Measurements from ENCODE around the gene TTC13. TPM values are rescaled to one million over a fixed set of nuclear protein-coding genes. Genes with fewer than 3 reads are reported as not detected.

Gene TTC13
- total RNA-seq, 1 experiment from 2014 or later = 12.3 TPM

- intact Hi-C loops (cut with micrococcal nuclease) = no loop called here
- Histone ChIP-seq H3K9ac (ENCODE audit: low read length) (no peak overlapping the region), H3K27ac (ENCODE audit: low read depth, low read length) (no peak overlapping the region), H3K4me3 (replicated peaks in 1 of 2; ENCODE audit: low read depth in 1 of 2, low read length in 2 of 2) (no peak overlapping the region), H4K20me1 (ENCODE audit: insufficient read depth) (no peaks in the 10 kb centered on the region), H3K9me2 (ENCODE audit: insufficient read depth) (no peaks in the 10 kb centered on the region), H3K79me2 (ENCODE audit: insufficient read depth, low read length) (peaks cover 80% of the 10 kb centered on the region), H3K36me3 (ENCODE audit: control insufficient read depth in 1 of 2, insufficient read depth in 2 of 2, low read length in 2 of 2) (no peaks in the 10 kb centered on the region), H3K9me3 (ENCODE audit: control insufficient read depth in 1 of 2, insufficient read depth in 1 of 2, low read depth in 1 of 2, low read length in 2 of 2) (no peaks in the 10 kb centered on the region), H2AFZ (ENCODE audit: low read depth, low read length, poor library complexity, severe bottlenecking) (no peak overlapping the region), H3K4me2 (ENCODE audit: low read length) (no peak overlapping the region), H3K27me3 (ENCODE audit: insufficient read depth, low read length) (no peaks in the 10 kb centered on the region), H3K4me1 (ENCODE audit: control insufficient read depth in 1 of 2, insufficient read depth in 2 of 2, low read length in 2 of 2) (peaks cover 14 to 17% of the 10 kb centered on the region in 2 experiments)
- CTCF ChIA-PET = no interaction called here
- RAD21 ChIA-PET (ENCODE audit: low non-redundant PET in 1 of 2, low total read pairs in 2 of 2, uncharacterized antibody in 2 of 2, unreplicated experiment in 2 of 2) = no interaction called here
- POLR2A ChIA-PET = no interaction called here
- BruUV-seq (replicated peaks) = no TSS peak
- no peak for ATAC-seq
- no peak for DNase-seq (ENCODE audit: low read depth, low spot score)
- TF ChIP-seq, protein P1, sequence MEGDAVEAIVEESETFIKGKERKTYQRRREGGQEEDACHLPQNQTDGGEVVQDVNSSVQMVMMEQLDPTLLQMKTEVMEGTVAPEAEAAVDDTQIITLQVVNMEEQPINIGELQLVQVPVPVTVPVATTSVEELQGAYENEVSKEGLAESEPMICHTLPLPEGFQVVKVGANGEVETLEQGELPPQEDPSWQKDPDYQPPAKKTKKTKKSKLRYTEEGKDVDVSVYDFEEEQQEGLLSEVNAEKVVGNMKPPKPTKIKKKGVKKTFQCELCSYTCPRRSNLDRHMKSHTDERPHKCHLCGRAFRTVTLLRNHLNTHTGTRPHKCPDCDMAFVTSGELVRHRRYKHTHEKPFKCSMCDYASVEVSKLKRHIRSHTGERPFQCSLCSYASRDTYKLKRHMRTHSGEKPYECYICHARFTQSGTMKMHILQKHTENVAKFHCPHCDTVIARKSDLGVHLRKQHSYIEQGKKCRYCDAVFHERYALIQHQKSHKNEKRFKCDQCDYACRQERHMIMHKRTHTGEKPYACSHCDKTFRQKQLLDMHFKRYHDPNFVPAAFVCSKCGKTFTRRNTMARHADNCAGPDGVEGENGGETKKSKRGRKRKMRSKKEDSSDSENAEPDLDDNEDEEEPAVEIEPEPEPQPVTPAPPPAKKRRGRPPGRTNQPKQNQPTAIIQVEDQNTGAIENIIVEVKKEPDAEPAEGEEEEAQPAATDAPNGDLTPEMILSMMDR (IDR thresholded peaks at IDR 0.05 in 2 of 3, conservative IDR thresholded peaks at IDR 0.05 in 1 of 3; ENCODE audit: borderline replicate concordance in 1 of 3, insufficient read depth in 1 of 3, low read depth in 2 of 3, low read length in 2 of 3) = peak in 2 of 3 experiments; percentile 15 to 25; a peak in 2 of 6 replicates
- TF ChIP-seq SP1 (IDR thresholded peaks at IDR 0.05; ENCODE audit: low read depth) = no peak
These were observed 117.2 kb downstream of the TTC13 start for GRCh38 chr1:230861489-230861888.

DNA sequence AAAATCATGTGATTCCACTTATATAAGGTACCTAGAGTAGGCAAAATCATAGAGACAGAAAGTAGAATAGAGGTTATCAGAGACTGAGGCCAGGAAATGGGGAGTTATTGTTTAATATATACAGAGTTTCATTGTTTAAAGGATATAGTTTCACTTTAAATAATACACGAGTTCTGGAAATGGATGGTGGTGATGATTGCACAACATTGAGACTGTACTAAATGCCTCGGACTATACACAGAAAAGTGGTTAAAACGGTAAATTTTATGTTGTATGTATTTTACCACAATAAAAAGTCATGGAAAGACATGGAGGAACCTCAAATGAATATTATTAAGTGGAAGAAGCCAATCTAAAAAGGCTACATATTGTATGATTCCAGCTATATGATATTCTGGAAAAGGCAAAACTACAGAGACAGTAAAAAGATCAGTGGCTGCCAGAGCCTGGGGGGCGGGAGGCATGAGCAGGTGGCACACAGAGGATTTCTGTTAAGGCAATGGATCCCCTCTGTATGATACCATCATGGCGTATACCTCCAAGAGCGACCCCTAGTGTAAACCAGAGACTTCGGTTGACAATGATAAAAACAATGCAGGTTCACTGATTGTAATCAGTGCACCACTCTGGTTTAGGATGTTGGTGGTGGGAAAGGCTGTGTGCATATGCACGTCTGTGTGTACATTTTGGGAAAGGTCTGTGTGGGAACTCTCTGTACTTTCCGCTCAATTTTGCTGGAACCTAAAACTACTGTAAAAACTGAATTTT is 117.9 kb downstream of the TTC13 start:
- Histone ChIP-seq H3K9me3 (ENCODE audit: control insufficient read depth in 1 of 2, insufficient read depth in 1 of 2, low read depth in 1 of 2, low read length in 2 of 2) (no peaks in the 10 kb centered on the region), H3K9ac (ENCODE audit: low read length) (no peak overlapping the region), H3K36me3 (ENCODE audit: control insufficient read depth in 1 of 2, insufficient read depth in 2 of 2, low read length in 2 of 2) (no peaks in the 10 kb centered on the region), H3K9me2 (ENCODE audit: insufficient read depth) (no peaks in the 10 kb centered on the region), H3K4me1 (ENCODE audit: control insufficient read depth in 1 of 2, insufficient read depth in 2 of 2, low read length in 2 of 2) (peaks cover 14 to 21% of the 10 kb centered on the region in 2 experiments), H4K20me1 (ENCODE audit: insufficient read depth) (no peaks in the 10 kb centered on the region), H2AFZ (ENCODE audit: low read depth, low read length, poor library complexity, severe bottlenecking) (no peak overlapping the region), H3K27ac (ENCODE audit: low read depth, low read length) (no peak overlapping the region), H3K4me3 (replicated peaks in 1 of 2; ENCODE audit: low read depth in 1 of 2, low read length in 2 of 2) (no peak overlapping the region), H3K79me2 (ENCODE audit: insufficient read depth, low read length) (peaks cover 73% of the 10 kb centered on the region), H3K27me3 (ENCODE audit: insufficient read depth, low read length) (no peaks in the 10 kb centered on the region), H3K4me2 (ENCODE audit: low read length) (no peak overlapping the region)
- no peak for TF ChIP-seq EZH2phosphoT487 (IDR thresholded peaks at IDR 0.05; ENCODE audit: borderline replicate concordance)
- TF ChIP-seq SRF (IDR thresholded peaks at IDR 0.05; ENCODE audit: low read depth) = no peak
- 0 out of 2 replicates have a peak, but pooled peaks have one; percentile 22 for TF ChIP-seq CEBPB (IDR thresholded peaks at IDR 0.05; ENCODE audit: low read depth)
- no peak for TF ChIP-seq ZFX (IDR thresholded peaks at IDR 0.05)
- no peak for TF ChIP-seq JUND (IDR thresholded peaks at IDR 0.05)
- TF ChIP-seq RAD21 (IDR thresholded peaks at IDR 0.05; ENCODE audit: low read depth) = no peak
- TF ChIP-seq POLR2AphosphoS5 (IDR thresholded peaks at IDR 0.05; ENCODE audit: low read depth, low read length) = no peak
- TF ChIP-seq ELF1 (IDR thresholded peaks at IDR 0.05; ENCODE audit: borderline replicate concordance, low read depth) = no peak
- TF ChIP-seq, protein P1 (IDR thresholded peaks at IDR 0.05 in 2 of 3, conservative IDR thresholded peaks at IDR 0.05 in 1 of 3; ENCODE audit: borderline replicate concordance in 1 of 3, insufficient read depth in 1 of 3, low read depth in 2 of 3, low read length in 2 of 3) = peak in 2 of 3 experiments; percentile 6 to 14; a peak in 1 of 6 replicates
- TF ChIP-seq SIN3A (IDR thresholded peaks at IDR 0.05; ENCODE audit: low read depth) = no peak
- intact Hi-C loops (cut with micrococcal nuclease) = no loop called here
- DNase-seq (ENCODE audit: low read depth, low spot score) (no peak), ATAC-seq (peak; percentile 53; the same call in 1 of the 2 replicates)
- ChIA-PET POLR2A (no interaction called here), RAD21 (ENCODE audit: low non-redundant PET in 1 of 2, low total read pairs in 2 of 2, uncharacterized antibody in 2 of 2, unreplicated experiment in 2 of 2) (no interaction called here), CTCF (no interaction called here)
- BruUV-seq (replicated peaks) = no TSS peak
